Activated T-cell treated with anti-CD3 and anti-CD28 coated beads, Interleukin-2, amount 50 U/mL, for 4 hours (primary cell): ENCODE data around the gene STRA8. TPM values are rescaled to one million over a fixed set of nuclear protein-coding genes. Genes with fewer than 3 reads are reported as not detected.

Experiments
- ATAC-seq, 2 donors: fragments of 200-7000 bp; cut with Tn5 transposase; one replicate each; pipeline ENCODE4 v1.10.0; 2021
- DNase-seq: peaks from one replicate; pipeline ENCODE4 v3.0.0-alpha.2; 2020
- H3K27me3 Mint-ChIP-seq: one replicate; pipeline ENCODE4 v1.8.0; 2021; ENCODE audit warnings: low read depth, mixed read lengths
- H3K36me3 Mint-ChIP-seq: one replicate; pipeline ENCODE4 v1.8.0; 2022; ENCODE audit warnings: mixed read lengths; ENCODE audit not compliant: insufficient read depth
- H3K4me1 Mint-ChIP-seq: one replicate; pipeline ENCODE4 v1.8.0; 2021; ENCODE audit warnings: low read depth, mixed read lengths
- H3K4me3 Mint-ChIP-seq: one replicate; pipeline ENCODE4 v1.8.0; 2021; ENCODE audit warnings: mild to moderate bottlenecking, moderate library complexity, mixed read lengths
- H3K9me3 Mint-ChIP-seq: one replicate; pipeline ENCODE4 v1.8.0; 2021; ENCODE audit warnings: mixed read lengths
- total RNA-seq, 3 donors: library from RNA; stranded (reverse); gene quantifications; one replicate each; pipeline ENCODE4 v1.2.1, GENCODE V29; 2021

The STRA8 gene
- total RNA-seq, 3 donors from 2014 or later: not detected

GRCh38 chr7:135277161-135277560 lies 43.5 kb downstream of the STRA8 start:
- H3K4me1 Mint-ChIP-seq: peaks cover 11% of the 10 kb centered on the region
- H3K36me3 Mint-ChIP-seq: no peaks in the 10 kb centered on the region
- peaks cover 7% of the 10 kb centered on the region for H3K27me3 Mint-ChIP-seq
- DNase-seq (no peak), ATAC-seq (no peak)
- H3K4me3 Mint-ChIP-seq: no peak overlapping the region
- peaks cover 3% of the 10 kb centered on the region for H3K9me3 Mint-ChIP-seq

GRCh38 chr7:135281363-135281949 lies 47.8 kb downstream of the STRA8 start:
- Mint-ChIP-seq H3K9me3 (peaks cover 3% of the 10 kb centered on the region), H3K27me3 (peaks cover 7% of the 10 kb centered on the region), H3K36me3 (no peaks in the 10 kb centered on the region), H3K4me3 (no peak overlapping the region), H3K4me1 (peaks cover 18% of the 10 kb centered on the region)
- DNase-seq: peak; percentile 66
- peak; percentile 96 for ATAC-seq

- no peak overlapping the region for H3K4me3 Mint-ChIP-seq
- no peak for ATAC-seq
- peaks cover 7% of the 10 kb centered on the region for H3K27me3 Mint-ChIP-seq
- peaks cover 18% of the 10 kb centered on the region for H3K4me1 Mint-ChIP-seq
- no peaks in the 10 kb centered on the region for H3K36me3 Mint-ChIP-seq
- DNase-seq: no peak
- peaks cover 3% of the 10 kb centered on the region for H3K9me3 Mint-ChIP-seq
Measured at GRCh38 chr7:135282561-135283254, 49.1 kb downstream of the STRA8 start.

- peaks cover under 1% of the 10 kb centered on the region for H3K9me3 Mint-ChIP-seq
- peaks cover 7% of the 10 kb centered on the region for H3K27me3 Mint-ChIP-seq
- DNase-seq (no peak), ATAC-seq (no peak)
- no peaks in the 10 kb centered on the region for H3K36me3 Mint-ChIP-seq
- no peak overlapping the region for H3K4me3 Mint-ChIP-seq
- peaks cover 18% of the 10 kb centered on the region for H3K4me1 Mint-ChIP-seq
Measured at GRCh38 chr7:135283959-135284638, 50.5 kb downstream of the STRA8 start.

- no peaks in the 10 kb centered on the region for H3K36me3 Mint-ChIP-seq
- no peak overlapping the region for H3K4me3 Mint-ChIP-seq
- no peak for DNase-seq
- H3K9me3 Mint-ChIP-seq: no peaks in the 10 kb centered on the region
- peaks cover 18% of the 10 kb centered on the region for H3K4me1 Mint-ChIP-seq
- H3K27me3 Mint-ChIP-seq: peaks cover 4% of the 10 kb centered on the region
- ATAC-seq: no peak
Measured at GRCh38 chr7:135285547-135286233, 52.1 kb downstream of the STRA8 start.

- Mint-ChIP-seq H3K9me3 (no peaks in the 10 kb centered on the region), H3K4me3 (no peak overlapping the region), H3K27me3 (no peaks in the 10 kb centered on the region), H3K36me3 (no peaks in the 10 kb centered on the region), H3K4me1 (peaks cover 13% of the 10 kb centered on the region)
- DNase-seq: no peak
- no peak for ATAC-seq
Measured at GRCh38 chr7:135286876-135287275, 53.2 kb downstream of the STRA8 start.

- ATAC-seq: no peak
- H3K9me3 Mint-ChIP-seq: no peaks in the 10 kb centered on the region
- peaks cover 5% of the 10 kb centered on the region for H3K27me3 Mint-ChIP-seq
- H3K36me3 Mint-ChIP-seq: no peaks in the 10 kb centered on the region
- no peak overlapping the region for H3K4me3 Mint-ChIP-seq
- no peak for DNase-seq
- no peaks in the 10 kb centered on the region for H3K4me1 Mint-ChIP-seq
Measured at GRCh38 chr7:135290594-135290993, 57.0 kb downstream of the STRA8 start.

GRCh38 chr7:135291809-135292253 lies 58.2 kb downstream of the STRA8 start:
- H3K9me3 Mint-ChIP-seq: no peaks in the 10 kb centered on the region
- H3K36me3 Mint-ChIP-seq: no peaks in the 10 kb centered on the region
- peaks cover 5% of the 10 kb centered on the region for H3K27me3 Mint-ChIP-seq
- peak in 1 of 2 donors; percentile 65 for ATAC-seq
- no peak overlapping the region for H3K4me3 Mint-ChIP-seq
- no peaks in the 10 kb centered on the region for H3K4me1 Mint-ChIP-seq
- no peak for DNase-seq

- Mint-ChIP-seq H3K4me3 (no peak overlapping the region), H3K9me3 (peaks cover 10% of the 10 kb centered on the region), H3K36me3 (no peaks in the 10 kb centered on the region), H3K27me3 (peaks cover 5% of the 10 kb centered on the region), H3K4me1 (no peaks in the 10 kb centered on the region)
- ATAC-seq (no peak), DNase-seq (no peak)
Measured at GRCh38 chr7:135299235-135299634, 65.6 kb downstream of the STRA8 start.

- DNase-seq (no peak), ATAC-seq (no peak)
- Mint-ChIP-seq H3K4me1 (no peaks in the 10 kb centered on the region), H3K9me3 (peaks cover 10% of the 10 kb centered on the region), H3K4me3 (no peak overlapping the region), H3K27me3 (no peaks in the 10 kb centered on the region), H3K36me3 (no peaks in the 10 kb centered on the region)
Measured at GRCh38 chr7:135300913-135301765, 67.5 kb downstream of the STRA8 start.

Other genes starting within 250 kb of the STRA8 start
- 1 to 10 TPM; 1.2 to 2.7 (median 2.1) TPM for gene AGBL3, start 247.3 kb upstream of the STRA8 start, total RNA-seq
- gene TMEM140, start 85.8 kb upstream of the STRA8 start, total RNA-seq: 1 to 10 TPM; 4.2 to 6.6 (median 6.4) TPM
- 10 to 100 TPM; 58.7 to 59.4 (median 59.3) TPM for gene CYREN, start 63.1 kb upstream of the STRA8 start, total RNA-seq
- 10 to 100 TPM; 17.9 to 20.1 (median 19.7) TPM for gene WDR91, start 22.3 kb upstream of the STRA8 start, total RNA-seq